HG02973 (cell line): ENCODE measurements around the gene SDCBP2.

Experiments used
- ATAC-seq: cut with Tn5 transposase; IDR thresholded peaks from one replicate; pipeline ENCODE4 v1.9.1; 2021; ENCODE audit warnings: moderate library complexity; ENCODE audit not compliant: unreplicated experiment

Gene SDCBP2

DNA sequence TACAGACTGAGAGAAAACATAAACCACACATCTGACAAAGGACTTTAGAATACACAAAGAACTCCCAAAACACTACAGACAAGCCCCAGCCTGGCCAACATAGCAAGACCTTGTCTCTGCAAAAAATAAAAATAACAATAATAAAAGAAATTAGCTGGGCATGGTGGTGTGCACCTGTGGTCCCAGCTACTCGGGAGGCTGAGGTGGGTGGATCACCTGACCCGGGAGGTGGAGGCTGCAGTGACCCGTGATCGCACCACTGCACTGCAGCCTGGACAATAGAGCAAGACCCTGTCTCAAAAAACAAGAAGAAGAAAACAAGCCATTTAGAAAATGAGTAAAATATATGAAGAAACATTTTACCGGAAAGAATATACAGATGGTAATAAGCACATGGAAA lies 13.1 kb downstream of the SDCBP2 start:
- ATAC-seq: no peak

DNA sequence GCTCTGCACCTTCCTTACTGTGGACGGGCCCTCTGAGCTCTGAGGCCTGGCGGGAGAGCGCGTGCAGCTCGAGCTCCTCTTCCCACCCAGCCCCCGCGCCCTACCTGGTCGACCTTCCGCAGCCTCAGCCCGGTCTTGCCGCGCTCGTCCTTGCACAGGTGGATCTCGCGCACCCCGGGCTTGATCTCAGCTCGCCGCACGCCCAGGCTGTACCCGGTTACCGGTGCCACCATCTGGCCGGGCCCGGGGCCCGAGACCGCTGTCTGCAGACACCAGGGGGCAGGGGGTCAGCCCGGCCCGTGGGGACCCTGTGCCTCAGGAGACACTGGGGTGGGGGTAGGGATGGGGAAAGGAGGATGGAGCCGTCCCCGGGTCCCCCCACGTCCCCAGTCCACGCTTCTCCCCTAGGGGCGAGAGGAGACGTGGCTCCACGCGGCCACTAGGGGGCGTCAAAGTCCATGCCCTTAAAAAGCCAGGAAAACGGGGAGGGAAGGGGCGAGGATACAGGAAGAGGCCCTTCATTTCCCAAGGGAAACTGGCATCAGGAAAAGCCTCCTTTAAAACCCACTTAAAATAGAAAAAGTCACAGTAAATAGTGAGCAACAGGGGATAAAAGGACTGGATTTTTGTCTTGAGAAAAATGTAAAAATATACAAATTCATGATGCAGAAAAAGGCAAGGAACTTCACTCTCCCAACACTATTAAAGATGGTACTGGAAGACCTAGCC lies 15.5 kb downstream of the SDCBP2 start:
- no peak for ATAC-seq

DNA sequence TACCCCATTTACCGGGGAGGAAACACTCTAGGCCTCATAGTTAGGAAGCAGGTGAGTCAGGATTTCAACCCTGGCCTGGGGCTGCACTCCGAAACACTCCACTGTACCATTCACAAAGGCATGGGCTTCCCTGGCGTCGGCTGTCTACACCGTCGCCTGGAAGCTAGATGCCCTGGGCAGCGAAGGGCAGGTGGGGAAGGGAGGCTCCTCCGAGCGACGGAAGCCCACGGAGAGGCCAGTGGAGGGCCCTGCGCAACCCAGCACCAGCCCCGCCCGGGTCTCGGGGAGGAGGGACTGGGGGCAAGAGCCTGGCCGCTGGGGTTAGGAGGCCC lies 16.1 kb downstream of the SDCBP2 start:
- no peak for ATAC-seq

DNA sequence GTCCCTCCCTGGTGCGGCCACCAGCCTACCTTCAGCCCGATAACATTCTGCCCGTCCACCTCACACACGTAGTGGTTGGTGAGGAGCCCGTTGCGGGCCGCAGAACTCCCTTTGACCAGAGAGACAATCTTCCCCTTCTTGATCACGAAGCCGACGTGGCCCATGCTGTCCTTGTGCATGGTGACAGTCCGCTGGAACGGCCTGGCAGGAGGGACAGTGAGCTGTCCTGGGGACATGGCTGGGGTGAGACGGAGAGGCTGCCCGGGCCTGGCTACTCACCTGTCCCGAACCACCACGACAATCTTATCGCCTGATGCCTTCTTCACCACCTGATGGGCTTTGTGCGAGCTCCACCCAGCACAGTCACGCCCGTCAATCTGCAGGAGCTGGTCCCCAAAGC lies 16.6 kb downstream of the SDCBP2 start:
- ATAC-seq: no peak

DNA sequence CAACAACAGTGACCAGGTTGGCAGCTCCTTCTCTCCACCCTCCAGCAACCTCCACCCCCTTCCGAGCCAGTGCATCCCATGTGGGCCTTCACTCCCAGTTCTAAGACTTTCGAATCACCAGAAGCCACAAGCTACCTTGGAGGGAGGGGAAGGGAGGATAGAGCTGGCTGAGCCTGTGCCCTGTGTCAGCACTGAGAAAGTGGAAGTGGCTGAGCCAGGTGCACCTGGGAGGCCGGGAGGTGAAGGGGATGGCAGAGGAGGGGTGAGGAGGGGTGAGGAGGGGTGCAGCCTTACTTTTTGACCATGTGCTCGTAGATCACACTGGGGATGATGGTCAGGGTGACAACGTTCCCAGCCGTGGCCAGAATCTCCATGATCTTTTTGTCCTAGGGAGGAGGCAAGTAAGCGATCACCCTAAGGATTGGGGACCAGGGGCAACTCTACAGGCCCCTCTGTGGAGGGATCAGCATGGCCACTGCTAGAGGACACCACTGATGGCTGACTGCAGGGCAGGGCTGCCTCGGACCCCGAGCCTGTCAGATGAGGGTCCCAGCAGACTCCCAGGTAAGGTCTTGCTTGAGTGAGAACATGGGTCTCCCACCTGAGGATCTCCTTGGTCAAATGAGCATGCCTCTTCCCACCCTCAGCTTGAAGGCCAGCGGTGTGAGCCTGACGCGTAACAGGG lies 18.3 kb downstream of the SDCBP2 start:
- ATAC-seq: no peak

DNA sequence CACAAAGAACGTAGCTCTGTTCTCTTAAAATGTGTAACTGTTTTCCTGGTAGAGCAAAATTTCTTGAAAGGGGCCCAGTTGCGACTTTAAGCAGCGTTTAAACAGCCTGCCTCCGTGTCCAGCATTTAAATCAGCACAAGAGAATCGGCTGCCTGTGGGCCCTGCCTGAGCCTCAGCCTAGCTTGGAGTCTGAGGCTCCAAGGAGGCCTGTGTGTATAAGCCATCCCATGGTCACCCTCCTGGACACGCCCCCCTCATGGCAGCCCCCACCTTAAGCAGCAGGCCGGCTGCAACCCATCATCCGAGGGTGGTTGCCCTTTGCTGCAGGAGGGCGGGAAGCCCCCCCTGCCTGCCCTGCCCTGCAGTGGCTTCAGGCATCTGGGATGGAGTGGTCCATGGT lies 18.9 kb downstream of the SDCBP2 start:
- ATAC-seq: no peak

DNA sequence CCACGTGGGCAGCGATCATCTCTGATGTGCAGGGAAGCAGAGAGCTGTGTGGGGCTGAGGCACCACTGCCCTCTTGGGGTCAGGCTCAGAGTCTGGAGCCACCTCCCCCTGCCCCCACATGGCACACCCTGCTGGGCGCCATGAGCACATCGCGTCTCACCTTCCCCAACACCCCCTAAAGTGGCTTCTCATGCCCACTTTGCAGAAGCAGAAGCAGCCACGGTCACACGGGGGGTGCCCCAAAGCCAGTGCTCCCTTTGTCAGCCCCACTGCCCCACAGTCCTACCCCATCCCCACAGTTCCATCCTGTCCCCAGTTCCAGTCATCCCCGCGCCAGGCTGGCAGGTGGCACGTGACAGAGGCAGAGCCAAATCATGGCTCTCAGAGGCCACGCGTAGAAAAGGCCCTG lies 19.5 kb downstream of the SDCBP2 start:
- ATAC-seq: no peak

DNA sequence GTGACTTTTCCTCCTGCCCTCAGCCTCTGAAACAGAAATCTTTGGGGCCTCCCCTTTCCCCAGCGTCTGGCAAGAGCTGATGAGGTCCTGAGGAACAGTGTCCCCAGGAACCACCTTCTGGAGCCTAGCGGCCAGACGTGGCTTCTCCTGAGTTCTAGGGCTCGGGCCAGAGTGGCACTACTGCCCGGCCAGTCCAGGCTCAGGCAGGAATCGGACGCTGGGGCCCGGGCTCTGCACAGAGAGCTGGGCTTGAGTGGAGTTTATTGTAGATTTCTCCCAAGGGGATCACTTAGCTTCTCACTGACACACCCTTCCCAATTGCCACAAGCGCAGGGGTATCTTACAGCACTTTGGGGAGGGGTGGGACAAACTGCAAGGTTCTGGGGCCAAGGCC lies 20.2 kb downstream of the SDCBP2 start:
- ATAC-seq: no peak

DNA sequence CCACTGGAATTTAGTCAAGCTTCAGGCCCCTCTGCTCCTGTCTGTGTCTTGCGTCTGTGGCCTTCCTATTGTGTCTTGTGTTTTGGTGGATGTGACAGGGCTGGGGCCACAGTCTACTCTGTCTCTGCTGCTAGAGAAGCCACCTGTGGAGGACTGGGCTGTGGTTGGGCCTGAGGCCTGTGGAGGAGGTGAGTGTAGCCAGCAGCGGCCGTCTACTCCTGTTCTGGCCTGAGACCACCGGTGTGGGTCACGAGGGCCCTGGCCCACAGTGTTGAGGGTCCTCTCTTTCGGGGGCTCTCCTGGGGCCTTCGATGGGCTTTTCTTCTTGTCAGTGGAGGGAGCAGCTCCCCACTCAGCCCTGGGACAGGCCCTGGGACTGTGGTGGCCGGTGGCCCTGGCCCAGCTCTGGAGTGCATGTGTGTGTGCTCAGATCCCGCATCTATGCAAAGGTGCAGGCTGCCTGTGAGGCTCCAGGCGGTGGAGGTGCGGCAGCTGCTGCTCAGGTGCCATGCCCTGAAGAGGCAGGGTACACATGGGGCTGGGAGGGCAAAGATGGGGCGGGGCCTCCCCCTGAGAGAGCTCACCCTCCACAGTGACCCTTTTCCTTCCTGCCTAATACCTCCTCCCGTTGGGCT lies 20.8 kb downstream of the SDCBP2 start:
- ATAC-seq: no peak

DNA sequence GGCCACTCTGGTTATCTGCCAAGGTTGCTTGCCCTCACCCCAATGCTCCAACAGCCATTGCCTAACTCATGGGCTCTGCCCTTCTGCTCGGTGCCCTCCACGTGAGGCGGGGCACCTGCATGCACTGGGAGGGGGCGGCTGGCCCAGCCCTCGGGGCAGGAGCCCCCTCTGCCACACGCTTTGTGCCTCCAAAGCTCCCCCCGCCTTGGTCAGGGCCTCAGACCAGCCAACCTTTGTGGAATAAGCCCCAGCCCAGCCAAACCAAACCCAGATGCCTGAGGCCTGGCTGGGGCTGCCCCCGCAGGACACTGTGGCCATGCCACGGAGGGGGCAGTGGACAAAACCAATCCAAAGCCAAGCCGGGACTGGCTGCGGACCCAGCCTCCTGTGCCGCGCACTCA lies 21.4 kb downstream of the SDCBP2 start:
- ATAC-seq: no peak

DNA sequence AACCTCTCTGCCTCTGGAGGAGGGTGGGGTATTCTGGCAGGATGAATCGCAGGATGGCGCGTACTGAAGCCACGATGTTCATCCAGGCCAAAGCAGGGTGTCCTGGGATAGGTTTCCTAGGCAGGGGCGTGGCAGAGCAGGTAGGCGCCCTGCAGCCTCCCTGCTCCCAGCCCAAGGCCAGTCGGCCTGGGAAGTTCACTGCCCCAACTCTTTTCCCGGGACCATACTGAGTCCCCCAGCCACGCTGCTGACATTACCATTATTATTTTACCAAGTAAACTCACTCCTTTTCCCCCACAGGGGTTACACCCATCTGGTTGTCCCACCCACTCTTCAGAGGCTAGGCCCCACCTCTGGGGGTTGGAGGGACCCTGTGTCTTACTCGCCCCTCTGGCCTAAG lies 21.8 kb downstream of the SDCBP2 start:
- no peak for ATAC-seq

DNA sequence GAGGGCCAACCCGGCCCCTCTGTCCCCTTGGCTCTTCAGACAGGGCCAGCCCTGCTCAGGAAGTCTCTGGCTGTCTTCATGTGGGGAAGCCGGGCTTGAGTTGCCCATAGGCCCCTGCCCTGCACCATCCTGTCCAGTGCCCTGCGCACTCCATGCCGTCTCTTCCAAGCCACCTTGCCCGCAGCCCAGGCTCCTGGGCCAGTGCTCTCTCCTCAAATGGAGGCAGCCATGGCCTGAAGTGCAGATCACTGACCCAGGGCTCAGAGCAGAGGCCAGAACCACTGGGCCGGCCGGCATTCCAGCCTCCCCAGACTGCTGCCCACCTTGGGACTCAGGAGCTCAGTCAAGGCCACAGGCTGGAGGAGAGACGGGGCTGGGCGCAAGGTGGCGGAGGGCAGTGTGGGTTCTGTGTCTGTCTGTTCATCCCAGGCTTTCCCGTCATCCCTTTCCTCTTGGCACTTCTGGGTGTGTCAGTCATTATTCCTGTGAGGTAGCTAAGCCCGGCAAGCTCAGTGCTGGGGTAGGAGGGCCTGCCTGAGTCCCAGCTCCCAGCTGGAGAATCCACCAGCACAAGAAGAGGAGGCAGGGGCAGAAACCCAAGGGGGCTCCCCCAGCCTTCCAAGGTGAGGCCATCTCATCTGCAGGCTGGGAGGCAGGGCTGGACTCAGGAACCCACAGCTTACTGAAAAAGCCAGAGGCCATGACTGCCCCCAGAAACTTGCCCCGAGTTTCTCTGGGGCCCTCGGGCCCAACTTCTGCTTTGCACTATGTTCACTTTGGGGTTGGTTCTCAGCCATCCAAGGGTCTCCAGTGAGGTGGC lies 22.4 kb downstream of the SDCBP2 start:
- no peak for ATAC-seq

DNA sequence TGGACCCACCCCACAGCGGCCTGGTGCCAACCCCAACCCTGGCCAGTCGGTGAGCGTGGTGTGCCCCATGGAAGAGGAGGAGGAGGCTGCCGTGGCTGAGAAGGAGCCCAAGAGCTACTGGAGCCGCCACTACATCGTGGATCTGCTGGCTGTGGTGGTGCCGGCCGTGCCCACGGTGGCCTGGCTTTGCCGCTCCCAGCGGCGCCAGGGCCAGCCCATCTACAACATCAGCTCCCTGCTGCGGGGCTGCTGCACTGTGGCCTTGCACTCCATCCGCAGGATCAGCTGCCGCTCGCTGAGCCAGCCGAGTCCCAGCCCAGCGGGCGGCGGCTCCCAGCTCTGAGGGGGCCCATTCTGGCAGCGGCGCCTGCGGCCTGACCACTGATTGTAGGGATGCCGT lies 23.2 kb downstream of the SDCBP2 start:
- ATAC-seq: no peak

DNA sequence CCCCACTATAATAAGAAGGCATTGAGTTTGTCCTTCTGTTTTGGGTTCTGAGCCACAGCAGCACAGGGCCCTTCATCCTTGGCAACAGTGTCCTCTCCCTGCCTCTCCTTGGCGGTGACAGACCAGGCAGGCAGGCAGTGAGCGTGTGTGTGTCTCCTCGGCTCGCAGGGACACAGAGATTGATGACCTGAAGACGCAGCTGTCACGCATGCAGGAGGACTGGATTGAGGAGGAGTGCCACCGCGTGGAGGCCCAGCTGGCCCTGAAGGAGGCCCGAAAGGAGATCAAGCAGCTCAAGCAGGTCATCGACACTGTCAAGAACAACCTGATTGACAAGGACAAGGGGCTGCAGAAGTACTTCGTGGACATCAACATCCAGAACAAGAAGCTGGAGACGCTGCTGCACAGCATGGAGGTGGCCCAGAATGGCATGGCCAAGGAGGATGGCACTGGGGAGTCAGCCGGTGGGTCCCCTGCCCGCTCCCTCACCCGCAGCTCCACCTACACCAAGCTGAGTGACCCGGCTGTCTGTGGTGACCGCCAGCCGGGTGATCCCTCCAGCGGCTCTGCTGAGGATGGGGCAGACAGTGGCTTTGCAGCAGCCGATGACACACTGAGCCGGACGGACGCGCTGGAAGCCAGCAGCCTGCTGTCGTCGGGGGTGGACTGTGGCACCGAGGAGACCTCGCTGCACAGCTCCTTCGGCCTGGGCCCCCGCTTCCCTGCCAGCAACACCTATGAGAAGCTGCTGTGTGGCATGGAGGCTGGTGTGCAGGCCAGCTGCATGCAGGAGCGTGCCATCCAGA lies 24.0 kb downstream of the SDCBP2 start:
- no peak for ATAC-seq

DNA sequence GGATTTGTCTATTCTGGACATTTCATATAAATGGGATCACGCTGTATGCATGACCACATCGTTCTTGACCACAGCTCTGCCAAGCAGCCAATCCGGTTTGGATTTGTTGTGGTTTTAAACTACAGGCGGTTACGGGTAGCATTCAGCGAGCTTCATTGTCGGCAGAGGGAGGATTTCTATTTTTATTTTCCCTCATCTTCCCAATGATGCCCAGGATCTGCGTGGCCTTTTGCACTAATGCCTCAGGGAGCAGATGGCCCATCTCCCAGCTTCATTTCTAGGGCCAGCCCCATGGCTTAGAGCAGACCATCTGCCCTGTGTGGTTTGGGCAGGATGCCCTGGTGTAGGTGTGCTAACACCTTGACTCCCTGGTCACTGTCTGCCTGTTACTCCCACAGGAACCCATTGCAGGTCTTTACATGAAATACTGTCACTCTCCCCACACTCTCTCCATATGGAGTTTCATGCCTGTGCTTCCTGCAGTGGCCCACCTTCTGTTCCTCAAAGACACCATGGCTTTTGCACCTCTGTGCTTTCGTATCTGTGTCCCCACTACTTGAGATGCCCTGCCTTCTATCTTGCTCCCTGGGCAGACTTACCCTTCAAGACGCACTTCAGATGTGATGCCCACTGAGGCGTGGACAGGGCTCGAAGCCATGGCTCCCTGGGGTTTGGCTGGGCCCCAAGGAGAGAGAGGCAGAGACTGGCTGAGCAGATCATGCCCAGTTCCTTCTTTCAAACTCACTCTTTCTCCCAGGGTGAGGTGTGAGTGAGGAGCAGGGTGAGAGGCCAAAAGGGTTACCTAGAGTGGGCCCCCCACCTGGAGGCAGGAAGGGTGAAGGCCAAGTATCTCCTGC lies 26.0 kb downstream of the SDCBP2 start:
- ATAC-seq: no peak

DNA sequence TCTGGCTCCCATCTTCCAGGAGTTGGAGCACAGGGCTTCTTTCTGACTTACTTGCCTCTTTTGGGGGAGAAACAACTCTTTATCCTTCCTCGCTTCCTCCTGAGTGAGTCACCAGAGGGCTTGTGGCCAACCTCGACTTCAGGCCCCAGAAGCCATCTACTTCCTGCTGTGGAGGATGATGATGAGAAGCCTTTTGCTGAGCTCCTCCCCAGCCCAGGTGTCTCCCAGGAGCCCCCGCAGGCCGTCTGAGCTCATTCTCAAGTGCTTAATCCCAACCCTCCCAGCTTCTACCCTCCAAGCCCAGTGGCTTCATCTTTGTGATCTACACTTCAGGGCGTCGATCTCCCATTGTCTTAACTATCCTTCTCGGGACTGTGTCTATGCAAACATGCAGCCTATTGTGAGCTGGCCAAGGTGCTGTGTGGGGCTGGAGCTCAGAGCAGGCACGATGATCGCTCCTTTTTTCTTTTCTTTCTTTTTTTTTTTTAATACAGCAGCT lies 27.9 kb downstream of the SDCBP2 start:
- ATAC-seq: no peak

DNA sequence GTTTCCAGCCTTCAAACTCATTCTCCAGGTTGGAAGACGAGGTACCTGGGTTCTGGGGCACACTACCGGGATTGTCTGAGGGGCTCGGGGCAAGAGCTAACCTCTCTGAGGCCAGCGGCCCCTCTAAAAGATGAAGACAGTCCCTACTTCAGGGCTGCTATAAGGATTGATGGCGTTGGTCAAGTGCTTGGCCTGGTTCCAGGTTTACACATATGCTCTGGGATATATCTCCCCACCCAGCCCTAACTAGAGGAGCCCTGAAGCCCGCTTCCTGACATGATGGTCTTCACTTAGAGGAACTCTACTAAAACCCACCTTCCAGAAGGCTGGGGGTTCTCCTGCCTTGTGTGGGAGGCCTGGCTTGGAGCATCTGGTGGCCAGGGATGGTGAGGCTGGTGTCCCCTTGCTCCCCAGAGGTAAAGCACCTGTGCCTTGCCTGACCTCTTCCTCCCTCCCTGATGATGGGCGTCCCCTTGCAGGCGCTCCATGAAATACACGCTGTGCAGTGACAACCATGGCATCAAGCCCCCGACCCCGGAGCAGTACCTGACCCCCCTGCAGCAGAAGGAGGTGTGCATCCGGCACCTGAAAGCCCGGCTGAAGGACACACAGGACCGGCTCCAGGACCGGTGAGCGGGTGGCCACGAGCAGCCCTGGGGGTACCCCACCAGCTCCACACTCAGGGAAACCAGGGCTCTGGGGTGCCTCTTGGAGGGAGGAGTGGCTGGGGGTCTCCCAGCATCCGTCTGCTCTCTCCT lies 28.7 kb downstream of the SDCBP2 start:
- ATAC-seq: no peak

DNA sequence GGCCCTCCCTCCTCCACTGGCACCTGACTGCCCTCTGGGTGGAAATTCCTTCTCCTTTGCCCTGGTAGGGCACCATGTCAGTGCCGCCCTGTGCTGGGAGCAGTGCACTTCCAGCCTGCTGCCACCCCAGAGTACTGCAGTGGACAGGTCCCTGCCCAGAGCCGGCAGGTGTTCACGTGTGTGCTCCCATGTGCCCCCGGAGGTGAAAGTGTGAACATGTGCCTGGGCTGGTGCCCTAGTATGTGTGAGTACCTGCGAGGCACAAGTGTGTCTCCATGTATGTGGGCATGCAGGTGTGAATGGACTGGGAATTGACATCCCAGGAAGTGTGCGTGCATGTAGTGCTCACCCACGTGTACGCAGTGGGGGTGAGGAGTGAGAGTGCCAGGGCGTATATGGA lies 29.4 kb downstream of the SDCBP2 start:
- no peak for ATAC-seq
